Activated B cell treated with CpG ODN at 0.5 μM for 24 hours (primary cell): ENCODE data around the gene SLC7A11. TPM values are rescaled to one million over a fixed set of nuclear protein-coding genes. Genes with fewer than 3 reads are reported as not detected.
"Not testable (repeated sequence)": the region's sequence is repeated elsewhere in the genome, so short reads cannot be mapped to it uniquely, and the experiment has no call there.

ENCODE experiments used
- ATAC-seq: fragments of 200-7000 bp; cut with Tn5 transposase; one replicate; pipeline ENCODE4 v1.10.0; 2021; ENCODE audit warnings: low read depth, mild to moderate bottlenecking, moderate library complexity
- CTCF ChIA-PET: fragments of 350-600 bp; sonication (Branson Sonifier 250); formaldehyde crosslinking; loops from one replicate; lab custom pipeline; 2021; ENCODE audit warnings: antibody characterized with exemption; lab: Charles Lee
- POLR2A ChIA-PET: fragments of 350-600 bp; sonication (Branson Sonifier 250); formaldehyde crosslinking; loops from one replicate; lab custom pipeline; 2021; ENCODE audit warnings: antibody characterized with exemption; lab: Charles Lee
- DNase-seq: peaks from one replicate; pipeline ENCODE4 v3.0.0; 2022
- H3K27ac Mint-ChIP-seq: one replicate; pipeline ENCODE4 v1.8.0; 2020; ENCODE audit warnings: mixed read lengths
- H3K27me3 Mint-ChIP-seq: one replicate; pipeline ENCODE4 v1.8.0; 2021; ENCODE audit warnings: mixed read lengths
- H3K36me3 Mint-ChIP-seq: one replicate; pipeline ENCODE4 v1.8.0; 2021; ENCODE audit warnings: low read depth, mixed read lengths
- H3K4me1 Mint-ChIP-seq: one replicate; pipeline ENCODE4 v1.8.0; 2021; ENCODE audit warnings: mixed read lengths
- H3K4me3 Mint-ChIP-seq: one replicate; pipeline ENCODE4 v1.8.0; 2020; ENCODE audit warnings: mild to moderate bottlenecking, mixed read lengths
- H3K9me3 Mint-ChIP-seq: one replicate; pipeline ENCODE4 v1.8.0; 2020; ENCODE audit warnings: mixed read lengths
- CTCF ChIP-seq: fragments of 200-600 bp; IDR thresholded peaks from one replicate; pipeline ENCODE4 v1.8.0; 2022; ENCODE audit warnings: antibody characterized with exemption, mild to moderate bottlenecking
- intact Hi-C: fragments of 100-400 bp; cut with micrococcal nuclease; formaldehyde crosslinking; loops from one replicate; pipeline ENCODE4 v1.15.1; 2024
- total RNA-seq: library from RNA; stranded (reverse); gene quantifications from 2 replicates; pipeline ENCODE4 v1.2.3, GENCODE V29; 2022

The SLC7A11 gene
- total RNA-seq, 1 donor from 2014 or later = 1.4 TPM

- peaks cover 2% of the 10 kb centered on the region for H3K27me3 Mint-ChIP-seq
- no peak overlapping the region for H3K27ac Mint-ChIP-seq
- no peak overlapping the region for H3K4me3 Mint-ChIP-seq
- ATAC-seq (no peak), DNase-seq (no peak)
- TF ChIP-seq CTCF = no peak
- ChIA-PET POLR2A (interaction anchor here (0.6 kb wide), 1 partner anchor 737 kb away, joined by 7 read pairs; no protein-coding TSS in a partner anchor), CTCF (no interaction called here)
- no peaks in the 10 kb centered on the region for H3K9me3 Mint-ChIP-seq
- peaks cover 16% of the 10 kb centered on the region for H3K4me1 Mint-ChIP-seq
- intact Hi-C loops = no loop called here
- H3K36me3 Mint-ChIP-seq = no peaks in the 10 kb centered on the region
These were observed 2.7 kb downstream of the SLC7A11 start for GRCh38 chr4:138239491-138239890.

GRCh38 chr4:138238521-138239292, 3.4 kb downstream of the SLC7A11 start:
- ATAC-seq (no peak), DNase-seq (no peak)
- CTCF ChIA-PET = no interaction called here
- Mint-ChIP-seq H3K27me3 (peaks cover 2% of the 10 kb centered on the region), H3K36me3 (no peaks in the 10 kb centered on the region), H3K4me1 (peaks cover 16% of the 10 kb centered on the region), H3K9me3 (no peaks in the 10 kb centered on the region), H3K27ac (no peak overlapping the region), H3K4me3 (no peak overlapping the region)
- TF ChIP-seq CTCF = no peak
- intact Hi-C loops = no loop called here
- POLR2A ChIA-PET = no interaction called here

GRCh38 chr4:138237132-138237531, 5.0 kb downstream of the SLC7A11 start:
- ATAC-seq, H3K27me3 Mint-ChIP-seq, intact Hi-C loops, CTCF ChIA-PET, H3K9me3 Mint-ChIP-seq, H3K36me3 Mint-ChIP-seq, H3K27ac Mint-ChIP-seq, DNase-seq, H3K4me3 Mint-ChIP-seq: not testable (repeated sequence)
- POLR2A ChIA-PET = interaction anchor here (0.6 kb wide), 1 partner anchor 168 kb away, joined by 3 read pairs; no protein-coding TSS in a partner anchor
- H3K4me1 Mint-ChIP-seq = peaks cover 10% of the 10 kb centered on the region

GRCh38 chr4:138236037-138236436, 6.1 kb downstream of the SLC7A11 start:
- H3K4me3 Mint-ChIP-seq = no peak overlapping the region
- no peaks in the 10 kb centered on the region for H3K36me3 Mint-ChIP-seq
- peaks cover 2% of the 10 kb centered on the region for H3K27me3 Mint-ChIP-seq
- no peaks in the 10 kb centered on the region for H3K4me1 Mint-ChIP-seq
- POLR2A ChIA-PET = no interaction called here
- DNase-seq (no peak), ATAC-seq (no peak)
- TF ChIP-seq CTCF = no peak
- intact Hi-C loops = no loop called here
- H3K9me3 Mint-ChIP-seq = no peaks in the 10 kb centered on the region
- no peak overlapping the region for H3K27ac Mint-ChIP-seq
- CTCF ChIA-PET = no interaction called here

GRCh38 chr4:138235419-138235952, 6.7 kb downstream of the SLC7A11 start:
- no peak overlapping the region for H3K4me3 Mint-ChIP-seq
- DNase-seq (no peak), ATAC-seq (no peak)
- ChIA-PET CTCF (no interaction called here), POLR2A (no interaction called here)
- no peaks in the 10 kb centered on the region for H3K9me3 Mint-ChIP-seq
- no peaks in the 10 kb centered on the region for H3K4me1 Mint-ChIP-seq
- no peaks in the 10 kb centered on the region for H3K36me3 Mint-ChIP-seq
- H3K27ac Mint-ChIP-seq = no peak overlapping the region
- H3K27me3 Mint-ChIP-seq = peaks cover 2% of the 10 kb centered on the region
- TF ChIP-seq CTCF = no peak
- intact Hi-C loops = no loop called here
